ENCODE data around the gene NAV3. TPM values are rescaled to one million over a fixed set of nuclear protein-coding genes. Genes with fewer than 3 reads are reported as not detected.

The NAV3 gene
- total and polyA plus RNA-seq, 10 donors: 0.74 to 111 (median 40.4) TPM

DNA sequence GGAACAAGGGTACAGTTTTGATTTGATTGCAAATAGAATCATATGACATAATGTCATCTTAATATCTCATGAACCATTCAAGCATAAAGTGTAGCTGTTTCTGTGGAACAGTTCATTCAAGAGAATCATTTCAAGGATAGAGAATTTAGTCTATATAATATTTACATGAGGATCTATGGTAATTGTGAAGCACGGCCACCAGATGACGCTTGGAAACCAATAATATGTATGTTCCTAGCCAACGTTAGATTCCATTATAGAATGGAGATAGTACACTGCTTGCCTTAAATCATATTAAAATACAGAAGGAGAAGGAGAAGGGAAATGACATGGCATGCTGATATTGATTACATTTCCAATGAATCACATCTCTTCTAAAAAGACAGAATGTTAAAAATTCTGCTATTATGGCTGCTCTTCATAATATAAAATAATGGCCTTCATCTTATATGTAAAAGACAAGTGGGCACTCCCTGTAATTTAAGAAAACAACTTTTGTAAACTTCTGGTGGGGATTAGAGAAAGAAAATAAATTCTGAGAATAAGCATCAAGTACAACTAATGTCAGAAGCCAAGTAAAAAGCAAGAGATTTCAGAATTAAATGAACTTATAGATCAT lies 351.0 kb downstream of the NAV3 start:
- Histone ChIP-seq H3K36me3 (peaks cover 0 to 7% (median 2%) of the 10 kb centered on the region in 6 donors), H3K27ac (no peak overlapping the region), H3K9me3 (no peaks in the 10 kb centered on the region), H3K4me1 (no peaks in the 10 kb centered on the region), H3K4me3 (no peak overlapping the region), H3K27me3 (replicated peaks in 1 of 7) (no peaks in the 10 kb centered on the region)
- intact Hi-C loops (cut with DNase I; ENCODE audit: low total_unique reads): no loop called here
- WGBS, 5 donors: 51 to 70% (median 53%) methylated on average over 3 of the region's 3 CpGs
- DNase-seq: no peak
- TF ChIP-seq, protein P1, sequence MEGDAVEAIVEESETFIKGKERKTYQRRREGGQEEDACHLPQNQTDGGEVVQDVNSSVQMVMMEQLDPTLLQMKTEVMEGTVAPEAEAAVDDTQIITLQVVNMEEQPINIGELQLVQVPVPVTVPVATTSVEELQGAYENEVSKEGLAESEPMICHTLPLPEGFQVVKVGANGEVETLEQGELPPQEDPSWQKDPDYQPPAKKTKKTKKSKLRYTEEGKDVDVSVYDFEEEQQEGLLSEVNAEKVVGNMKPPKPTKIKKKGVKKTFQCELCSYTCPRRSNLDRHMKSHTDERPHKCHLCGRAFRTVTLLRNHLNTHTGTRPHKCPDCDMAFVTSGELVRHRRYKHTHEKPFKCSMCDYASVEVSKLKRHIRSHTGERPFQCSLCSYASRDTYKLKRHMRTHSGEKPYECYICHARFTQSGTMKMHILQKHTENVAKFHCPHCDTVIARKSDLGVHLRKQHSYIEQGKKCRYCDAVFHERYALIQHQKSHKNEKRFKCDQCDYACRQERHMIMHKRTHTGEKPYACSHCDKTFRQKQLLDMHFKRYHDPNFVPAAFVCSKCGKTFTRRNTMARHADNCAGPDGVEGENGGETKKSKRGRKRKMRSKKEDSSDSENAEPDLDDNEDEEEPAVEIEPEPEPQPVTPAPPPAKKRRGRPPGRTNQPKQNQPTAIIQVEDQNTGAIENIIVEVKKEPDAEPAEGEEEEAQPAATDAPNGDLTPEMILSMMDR (IDR thresholded peaks at IDR 0.05 in 8 of 11, conservative IDR thresholded peaks at IDR 0.05 in 3 of 11): no peak
- TF ChIP-seq POLR2AphosphoS5 (IDR thresholded peaks at IDR 0.05) (no peak), POLR2A (IDR thresholded peaks at IDR 0.05) (no peak)

DNA sequence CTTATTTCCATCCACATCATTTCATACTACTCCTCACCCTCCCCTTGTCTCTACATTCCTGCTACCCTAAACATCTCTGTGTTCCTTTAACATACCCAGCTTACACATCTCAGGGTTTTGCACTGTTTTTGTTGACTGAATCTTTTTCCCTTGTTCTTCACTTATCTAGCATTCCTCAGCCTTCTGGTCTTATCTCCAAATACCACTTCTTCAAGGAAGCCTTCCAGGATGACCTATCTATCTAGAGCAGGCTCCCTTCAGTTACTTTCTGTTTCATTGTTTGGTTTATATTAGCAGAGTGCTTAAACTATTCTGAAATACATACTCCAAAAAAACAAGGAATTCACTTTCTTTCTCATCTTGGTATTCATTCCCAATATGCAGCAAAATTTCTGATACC lies 353.1 kb downstream of the NAV3 start:
- H3K36me3 ChIP-seq: peaks cover 0 to 4% (median 0%) of the 10 kb centered on the region in 6 donors
- intact Hi-C loops (cut with DNase I; ENCODE audit: low total_unique reads): no loop called here
- no peak overlapping the region for H3K4me3 ChIP-seq
- no peak overlapping the region for H3K27ac ChIP-seq
- no peaks in the 10 kb centered on the region for H3K9me3 ChIP-seq
- TF ChIP-seq POLR2AphosphoS5 (IDR thresholded peaks at IDR 0.05) (no peak), POLR2A (IDR thresholded peaks at IDR 0.05) (no peak)
- TF ChIP-seq, protein P1 (IDR thresholded peaks at IDR 0.05 in 8 of 11, conservative IDR thresholded peaks at IDR 0.05 in 3 of 11): no peak
- no peak for DNase-seq
- no peaks in the 10 kb centered on the region for H3K27me3 ChIP-seq (replicated peaks in 1 of 7)
- no peaks in the 10 kb centered on the region for H3K4me1 ChIP-seq

DNA sequence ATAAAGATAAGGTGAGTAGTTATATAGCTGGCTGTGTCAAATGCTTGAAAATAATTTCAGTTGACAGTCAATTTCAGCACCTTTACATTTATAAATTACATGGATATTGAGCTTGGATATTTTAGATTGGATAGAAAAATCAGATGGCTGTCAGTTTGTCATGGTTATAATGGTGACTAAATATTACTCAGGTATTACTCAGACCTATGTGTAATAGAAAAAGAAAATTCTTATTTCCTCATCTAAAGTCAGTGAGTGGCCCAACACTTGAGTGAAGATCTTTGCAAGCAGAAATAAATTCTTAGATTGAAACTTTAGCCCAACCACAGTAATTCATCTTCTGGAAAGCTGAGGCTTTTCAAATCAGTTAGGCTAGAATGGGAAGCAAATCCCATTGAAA lies 354.4 kb downstream of the NAV3 start:
- intact Hi-C loops (cut with DNase I; ENCODE audit: low total_unique reads): no loop called here
- H3K9me3 ChIP-seq: no peaks in the 10 kb centered on the region
- H3K27ac ChIP-seq: no peak overlapping the region
- TF ChIP-seq POLR2A (IDR thresholded peaks at IDR 0.05) (no peak), POLR2AphosphoS5 (IDR thresholded peaks at IDR 0.05) (no peak)
- TF ChIP-seq, protein P1 (IDR thresholded peaks at IDR 0.05 in 8 of 11, conservative IDR thresholded peaks at IDR 0.05 in 3 of 11): no peak
- no peaks in the 10 kb centered on the region for H3K4me1 ChIP-seq
- peaks cover 0 to 5% (median under 1%) of the 10 kb centered on the region in 6 donors for H3K36me3 ChIP-seq
- H3K4me3 ChIP-seq: no peak overlapping the region
- no peaks in the 10 kb centered on the region for H3K27me3 ChIP-seq (replicated peaks in 1 of 7)
- DNase-seq: no peak

DNA sequence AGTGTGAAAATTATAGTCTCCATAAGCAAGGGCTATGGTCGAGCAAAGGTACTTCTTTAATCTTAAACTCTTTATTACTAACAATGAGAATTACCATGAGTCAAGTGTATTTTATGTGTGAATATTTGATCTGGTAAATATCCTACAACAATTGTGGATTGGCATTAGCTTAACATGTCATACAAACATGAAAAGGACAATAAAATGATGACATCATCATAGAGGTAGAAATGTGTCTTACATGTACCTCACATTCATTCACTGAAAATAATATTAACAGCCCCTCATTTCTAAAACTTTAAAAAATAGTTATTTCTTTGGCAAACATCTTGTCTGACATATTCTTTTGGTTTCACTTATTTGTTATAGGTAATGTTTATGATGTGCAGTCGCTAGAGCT lies 355.0 kb downstream of the NAV3 start:
- intact Hi-C loops (cut with DNase I; ENCODE audit: low total_unique reads): no loop called here
- no peak for DNase-seq
- Histone ChIP-seq H3K36me3 (peaks cover 0 to 11% (median 0%) of the 10 kb centered on the region in 6 donors), H3K4me3 (no peak overlapping the region), H3K27me3 (replicated peaks in 1 of 7) (no peaks in the 10 kb centered on the region), H3K4me1 (no peaks in the 10 kb centered on the region), H3K27ac (no peak overlapping the region), H3K9me3 (no peaks in the 10 kb centered on the region)
- WGBS, 5 donors: 84 to 89% (median 87%) methylated on average over 2 of the region's 2 CpGs
- TF ChIP-seq, protein P1 (IDR thresholded peaks at IDR 0.05 in 8 of 11, conservative IDR thresholded peaks at IDR 0.05 in 3 of 11): no peak
- TF ChIP-seq POLR2A (IDR thresholded peaks at IDR 0.05) (no peak), POLR2AphosphoS5 (IDR thresholded peaks at IDR 0.05) (no peak)

All from spleen (tissue), 11 donors.